DOHH2 (cell line): Measurements from ENCODE around the gene MGLL.

Experiments
- H3F3A ChIP-seq: fragments of 200-600 bp; sonication (generic), shearing (Covaris generic); 2 replicates; pipeline ENCODE4 v1.6.0; 2016; ENCODE audit warnings: antibody characterized with exemption, mild to moderate bottlenecking; ENCODE audit not compliant: control insufficient read depth, insufficient read depth
- H3K27ac ChIP-seq: fragments of 200-600 bp; sonication (generic); 2 replicates; pipeline ENCODE4 v1.5.1; 2014; ENCODE audit warnings: low read depth, mild to moderate bottlenecking, low read length, moderate library complexity
- H3K27me3 ChIP-seq: fragments of 200-600 bp; sonication (generic); 2 replicates; pipeline ENCODE4 v1.6.1; 2014; ENCODE audit warnings: mild to moderate bottlenecking, low read length, mixed read lengths; ENCODE audit not compliant: control insufficient read depth
- H3K36me3 ChIP-seq: fragments of 200-600 bp; sonication (generic); 2 replicates; pipeline ENCODE4 v1.6.1; 2014; ENCODE audit warnings: mild to moderate bottlenecking, low read length, moderate library complexity, mixed read lengths; ENCODE audit not compliant: control insufficient read depth
- H3K4me1 ChIP-seq: fragments of 200-600 bp; sonication (generic); 2 replicates; pipeline ENCODE4 v1.6.1; 2014; ENCODE audit warnings: mild to moderate bottlenecking, low read length, mixed read lengths; ENCODE audit not compliant: control insufficient read depth
- H3K4me2 ChIP-seq: fragments of 200-600 bp; sonication (generic); 2 replicates; pipeline ENCODE4 v1.6.0; 2014; ENCODE audit warnings: mild to moderate bottlenecking, low read length, moderate library complexity
- H3K4me3 ChIP-seq: fragments of 200-600 bp; sonication (generic); 2 replicates; pipeline ENCODE4 v1.5.1; 2014; ENCODE audit warnings: mild to moderate bottlenecking, low read length, mixed read lengths
- H3K79me2 ChIP-seq: fragments of 200-600 bp; sonication (generic); 2 replicates; pipeline ENCODE4 v1.6.1; 2014; ENCODE audit warnings: mild to moderate bottlenecking, low read length, mixed read lengths; ENCODE audit not compliant: control insufficient read depth
- H3K9me2 ChIP-seq: fragments of 200-600 bp; sonication (generic); replicated peaks from 2 replicates; pipeline ENCODE4 v1.6.1; 2014; ENCODE audit warnings: mild to moderate bottlenecking, low read length, mixed read lengths; ENCODE audit not compliant: control insufficient read depth
- H3K9me3 ChIP-seq: fragments of 200-600 bp; sonication (generic); 2 replicates; pipeline ENCODE4 v1.6.1; 2014; ENCODE audit warnings: antibody characterized with exemption, low read length, mixed read lengths; ENCODE audit not compliant: control insufficient read depth, insufficient read depth
- H4K20me1 ChIP-seq: fragments of 200-600 bp; sonication (generic); 2 replicates; pipeline ENCODE4 v1.6.0; 2014; ENCODE audit warnings: low read depth, mild to moderate bottlenecking, antibody characterized with exemption, low read length, moderate library complexity; ENCODE audit not compliant: control insufficient read depth, insufficient read depth
- EZH2phosphoT487 ChIP-seq: fragments of 200-600 bp; sonication (generic); IDR thresholded peaks from 2 replicates; pipeline ENCODE4 v1.6.1; 2017; ENCODE audit warnings: borderline replicate concordance, mild to moderate bottlenecking, antibody characterized with exemption, low read length, moderate library complexity, mixed read lengths
- TF ChIP-seq, protein P1 (sequence below): fragments of 200-600 bp; sonication (generic); IDR thresholded peaks from one replicate; pipeline ENCODE4 v1.5.1; 2014; ENCODE audit warnings: antibody characterized with exemption, mild to moderate bottlenecking, low read depth, low read length; ENCODE audit not compliant: poor library complexity, severe bottlenecking

The MGLL gene

DNA sequence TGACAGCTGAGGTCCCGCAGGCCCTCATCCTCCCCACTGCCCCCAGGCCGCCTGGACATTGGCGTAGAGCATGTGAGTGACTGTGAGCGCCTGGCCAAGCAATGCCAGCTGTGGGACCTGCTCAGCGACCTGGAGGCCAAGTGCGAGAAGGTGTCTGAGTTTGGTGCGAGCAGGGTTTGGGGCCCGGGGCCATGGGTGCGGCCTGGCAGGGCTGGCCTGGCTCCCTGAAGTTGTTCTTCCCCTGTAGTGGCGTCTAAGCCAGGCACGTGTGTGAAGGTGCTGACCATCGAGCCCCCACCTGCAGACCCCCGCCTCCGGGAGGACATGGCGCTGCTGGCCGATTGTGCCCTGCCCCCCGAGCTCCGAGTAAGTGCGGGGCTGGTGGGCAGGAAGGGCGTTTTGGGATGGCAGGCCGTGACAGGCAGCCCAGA lies 145.4 kb downstream of the MGLL start:
- Histone ChIP-seq H4K20me1 (no peaks in the 10 kb centered on the region), H3K79me2 (peaks cover 4% of the 10 kb centered on the region; the same call in 1 of the 2 replicates), H3F3A (no peaks in the 10 kb centered on the region), H3K36me3 (no peaks in the 10 kb centered on the region), H3K4me2 (no peak overlapping the region), H3K9me2 (no peaks in the 10 kb centered on the region), H3K27me3 (no peaks in the 10 kb centered on the region), H3K9me3 (no peaks in the 10 kb centered on the region), H3K4me3 (no peak overlapping the region), H3K27ac (no peak overlapping the region), H3K4me1 (peaks cover 32% of the 10 kb centered on the region)
- TF ChIP-seq, protein P1, sequence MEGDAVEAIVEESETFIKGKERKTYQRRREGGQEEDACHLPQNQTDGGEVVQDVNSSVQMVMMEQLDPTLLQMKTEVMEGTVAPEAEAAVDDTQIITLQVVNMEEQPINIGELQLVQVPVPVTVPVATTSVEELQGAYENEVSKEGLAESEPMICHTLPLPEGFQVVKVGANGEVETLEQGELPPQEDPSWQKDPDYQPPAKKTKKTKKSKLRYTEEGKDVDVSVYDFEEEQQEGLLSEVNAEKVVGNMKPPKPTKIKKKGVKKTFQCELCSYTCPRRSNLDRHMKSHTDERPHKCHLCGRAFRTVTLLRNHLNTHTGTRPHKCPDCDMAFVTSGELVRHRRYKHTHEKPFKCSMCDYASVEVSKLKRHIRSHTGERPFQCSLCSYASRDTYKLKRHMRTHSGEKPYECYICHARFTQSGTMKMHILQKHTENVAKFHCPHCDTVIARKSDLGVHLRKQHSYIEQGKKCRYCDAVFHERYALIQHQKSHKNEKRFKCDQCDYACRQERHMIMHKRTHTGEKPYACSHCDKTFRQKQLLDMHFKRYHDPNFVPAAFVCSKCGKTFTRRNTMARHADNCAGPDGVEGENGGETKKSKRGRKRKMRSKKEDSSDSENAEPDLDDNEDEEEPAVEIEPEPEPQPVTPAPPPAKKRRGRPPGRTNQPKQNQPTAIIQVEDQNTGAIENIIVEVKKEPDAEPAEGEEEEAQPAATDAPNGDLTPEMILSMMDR, result no peak
- no peak for TF ChIP-seq EZH2phosphoT487

- peaks cover 32% of the 10 kb centered on the region for H3K4me1 ChIP-seq
- no peaks in the 10 kb centered on the region for H3K9me3 ChIP-seq
- no peaks in the 10 kb centered on the region for H3K36me3 ChIP-seq
- H3K4me3 ChIP-seq, result no peak overlapping the region
- no peaks in the 10 kb centered on the region for H3F3A ChIP-seq
- no peak for TF ChIP-seq EZH2phosphoT487
- TF ChIP-seq, protein P1, result no peak
- no peaks in the 10 kb centered on the region for H3K27me3 ChIP-seq
- no peak overlapping the region for H3K27ac ChIP-seq
- H3K4me2 ChIP-seq, result no peak overlapping the region
- no peaks in the 10 kb centered on the region for H4K20me1 ChIP-seq
- peaks cover 4% of the 10 kb centered on the region; the same call in 1 of the 2 replicates for H3K79me2 ChIP-seq
- no peaks in the 10 kb centered on the region for H3K9me2 ChIP-seq
Observed at GRCh38 chr3:127676456-127676855, 145.9 kb downstream of the MGLL start.

- Histone ChIP-seq H3F3A (no peaks in the 10 kb centered on the region), H3K9me2 (no peaks in the 10 kb centered on the region), H4K20me1 (no peaks in the 10 kb centered on the region), H3K27me3 (no peaks in the 10 kb centered on the region), H3K27ac (no peak overlapping the region), H3K79me2 (peaks cover 4% of the 10 kb centered on the region; the same call in 1 of the 2 replicates), H3K9me3 (no peaks in the 10 kb centered on the region), H3K4me3 (no peak overlapping the region), H3K36me3 (no peaks in the 10 kb centered on the region), H3K4me1 (peaks cover 28% of the 10 kb centered on the region), H3K4me2 (no peak overlapping the region)
- TF ChIP-seq EZH2phosphoT487, result no peak
- TF ChIP-seq, protein P1, result no peak
Observed at GRCh38 chr3:127675651-127676391, 146.5 kb downstream of the MGLL start.
